ENCODE measurements around the gene C9orf153.

Gene C9orf153

GRCh38 chr9:86185872-86186271 is 73.6 kb downstream of the C9orf153 start:
- TF ChIP-seq, protein P1, sequence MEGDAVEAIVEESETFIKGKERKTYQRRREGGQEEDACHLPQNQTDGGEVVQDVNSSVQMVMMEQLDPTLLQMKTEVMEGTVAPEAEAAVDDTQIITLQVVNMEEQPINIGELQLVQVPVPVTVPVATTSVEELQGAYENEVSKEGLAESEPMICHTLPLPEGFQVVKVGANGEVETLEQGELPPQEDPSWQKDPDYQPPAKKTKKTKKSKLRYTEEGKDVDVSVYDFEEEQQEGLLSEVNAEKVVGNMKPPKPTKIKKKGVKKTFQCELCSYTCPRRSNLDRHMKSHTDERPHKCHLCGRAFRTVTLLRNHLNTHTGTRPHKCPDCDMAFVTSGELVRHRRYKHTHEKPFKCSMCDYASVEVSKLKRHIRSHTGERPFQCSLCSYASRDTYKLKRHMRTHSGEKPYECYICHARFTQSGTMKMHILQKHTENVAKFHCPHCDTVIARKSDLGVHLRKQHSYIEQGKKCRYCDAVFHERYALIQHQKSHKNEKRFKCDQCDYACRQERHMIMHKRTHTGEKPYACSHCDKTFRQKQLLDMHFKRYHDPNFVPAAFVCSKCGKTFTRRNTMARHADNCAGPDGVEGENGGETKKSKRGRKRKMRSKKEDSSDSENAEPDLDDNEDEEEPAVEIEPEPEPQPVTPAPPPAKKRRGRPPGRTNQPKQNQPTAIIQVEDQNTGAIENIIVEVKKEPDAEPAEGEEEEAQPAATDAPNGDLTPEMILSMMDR (IDR thresholded peaks at IDR 0.05; ENCODE audit: extremely low read depth, insufficient read depth, missing control alignments) = no peak
- in situ Hi-C loops (cut with MboI; ENCODE audit: low pct_unique_long_range_greater_than_20kb, low sequenced_read_pairs, unreplicated experiment) = no loop called here
- DNase-seq (ENCODE audit: low spot score) = no peak

DNA sequence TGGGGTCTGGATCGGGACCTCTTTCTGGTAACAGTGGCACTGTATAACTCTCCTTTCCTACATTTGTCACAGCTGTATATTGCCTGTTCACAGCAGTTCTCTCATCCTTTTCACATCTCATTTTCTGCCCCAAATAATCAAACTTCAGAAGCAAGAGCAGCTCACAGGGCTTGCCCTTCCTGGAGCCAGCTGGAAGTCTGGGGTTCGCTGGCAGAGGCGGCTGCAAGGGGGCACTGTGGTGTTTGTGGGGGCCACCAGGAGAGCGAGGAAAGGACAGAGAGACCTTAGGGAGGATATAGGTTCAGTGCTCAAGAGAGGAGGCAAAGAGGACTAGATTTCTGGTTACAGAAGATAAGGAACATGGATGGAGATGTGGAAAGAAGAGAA is 75.3 kb downstream of the C9orf153 start:
- in situ Hi-C loops (cut with MboI; ENCODE audit: low pct_unique_long_range_greater_than_20kb, low sequenced_read_pairs, unreplicated experiment) = no loop called here

GRCh38 chr9:86183229-86184137 is 76.0 kb downstream of the C9orf153 start:
- DNase-seq (ENCODE audit: low spot score) = no peak
- in situ Hi-C loops (cut with MboI; ENCODE audit: low pct_unique_long_range_greater_than_20kb, low sequenced_read_pairs, unreplicated experiment) = no loop called here
- TF ChIP-seq, protein P1 (IDR thresholded peaks at IDR 0.05; ENCODE audit: extremely low read depth, insufficient read depth, missing control alignments) = no peak

More for the DNA sequence above, 75.3 kb downstream of the C9orf153 start:
- no peak for DNase-seq (ENCODE audit: low spot score)
- TF ChIP-seq, protein P1 (IDR thresholded peaks at IDR 0.05; ENCODE audit: extremely low read depth, insufficient read depth, missing control alignments) = no peak

DNA sequence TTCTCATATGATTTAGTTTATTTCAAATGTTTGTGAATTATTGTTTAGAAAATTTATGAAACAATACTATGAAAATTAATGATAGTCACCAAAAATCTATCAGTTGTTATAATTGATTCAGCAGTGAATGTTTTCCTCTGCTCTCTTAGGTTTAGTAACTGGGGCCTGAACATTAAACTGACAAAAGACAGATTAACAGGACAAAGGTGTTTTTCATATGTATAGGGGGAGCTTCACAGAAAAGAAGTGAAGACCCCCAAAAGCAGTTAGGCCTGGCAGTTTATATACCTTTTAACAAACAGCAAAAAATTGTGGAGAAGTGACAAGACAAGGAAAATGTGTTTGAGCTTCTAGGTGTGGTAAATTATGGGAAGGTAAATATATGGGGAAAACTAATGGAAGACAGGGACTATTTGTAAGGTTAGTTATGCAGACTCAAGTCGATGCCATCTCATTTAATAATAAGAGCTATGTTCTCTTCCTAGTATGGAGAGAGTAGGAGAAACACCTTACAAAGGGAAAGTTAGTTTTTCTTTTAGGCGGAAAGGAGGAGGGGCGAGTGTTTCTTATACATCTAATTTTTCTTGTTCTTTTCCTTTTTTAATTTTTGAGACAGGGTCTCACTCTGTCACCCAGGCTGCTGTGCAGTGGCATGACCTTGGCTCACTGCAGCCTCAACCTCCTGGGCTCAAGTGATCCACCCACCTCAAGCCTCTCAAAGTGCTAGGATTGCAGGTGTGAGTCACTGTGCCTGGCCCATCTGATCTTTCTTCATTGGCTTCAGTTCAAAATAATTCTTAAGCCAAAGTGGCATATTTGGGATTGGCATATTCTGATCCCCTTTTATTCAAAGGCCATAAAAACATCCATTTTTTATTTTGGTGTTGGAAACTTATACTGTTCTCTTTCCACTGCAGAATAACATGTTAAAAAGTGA is 77.8 kb downstream of the C9orf153 start:
- in situ Hi-C loops (cut with MboI; ENCODE audit: low pct_unique_long_range_greater_than_20kb, low sequenced_read_pairs, unreplicated experiment) = no loop called here
- TF ChIP-seq, protein P1 (IDR thresholded peaks at IDR 0.05; ENCODE audit: extremely low read depth, insufficient read depth, missing control alignments) = no peak
- no peak for DNase-seq (ENCODE audit: low spot score)

DNA sequence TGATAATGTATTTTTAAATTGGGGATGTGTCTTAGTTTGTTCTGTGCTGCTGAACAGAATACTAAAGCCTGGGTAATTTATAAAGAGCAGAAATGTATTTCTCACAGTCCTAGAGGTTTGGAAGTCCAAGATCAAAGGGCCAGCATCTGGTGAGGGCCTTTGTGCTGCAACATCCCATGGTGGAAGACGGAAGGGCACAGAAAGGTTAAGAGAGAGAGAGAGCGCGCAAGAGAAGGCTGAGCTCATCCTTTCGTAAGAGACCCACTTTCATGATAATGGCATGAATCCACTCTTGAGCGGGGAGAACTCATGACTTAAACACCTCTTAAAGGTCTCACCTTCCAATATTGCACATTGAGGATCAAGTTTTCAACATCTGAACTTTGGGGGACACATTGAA is 81.0 kb downstream of the C9orf153 start:
- DNase-seq (ENCODE audit: low spot score) = no peak
- TF ChIP-seq, protein P1 (IDR thresholded peaks at IDR 0.05; ENCODE audit: extremely low read depth, insufficient read depth, missing control alignments) = no peak
- in situ Hi-C loops (cut with MboI; ENCODE audit: low pct_unique_long_range_greater_than_20kb, low sequenced_read_pairs, unreplicated experiment) = no loop called here

GRCh38 chr9:86177995-86178394 is 81.5 kb downstream of the C9orf153 start:
- no peak for DNase-seq (ENCODE audit: low spot score)
- in situ Hi-C loops (cut with MboI; ENCODE audit: low pct_unique_long_range_greater_than_20kb, low sequenced_read_pairs, unreplicated experiment) = no loop called here
- TF ChIP-seq, protein P1 (IDR thresholded peaks at IDR 0.05; ENCODE audit: extremely low read depth, insufficient read depth, missing control alignments) = no peak

All from GM13977 (cell line).